Osteocyte (in vitro differentiated cells): ENCODE measurements around the gene PTPRJ. TPM values are rescaled to one million over a fixed set of nuclear protein-coding genes. Genes with fewer than 3 reads are reported as not detected.

ENCODE experiments used
- DNase-seq: peaks from one replicate; pipeline ENCODE4 v3.0.0; 2021; ENCODE audit warnings: mixed read lengths; ENCODE audit not compliant: unreplicated experiment; ENCODE audit errors: extremely low spot score
- H3K27ac Mint-ChIP-seq: one replicate; pipeline ENCODE4 v1.8.0; 2021; ENCODE audit warnings: mild to moderate bottlenecking, mixed read lengths; ENCODE audit not compliant: unreplicated experiment
- H3K27me3 Mint-ChIP-seq: one replicate; pipeline ENCODE4 v1.8.0; 2021; ENCODE audit warnings: mixed read lengths; ENCODE audit not compliant: unreplicated experiment
- H3K36me3 Mint-ChIP-seq: one replicate; pipeline ENCODE4 v1.8.0; 2021; ENCODE audit warnings: mixed read lengths; ENCODE audit not compliant: unreplicated experiment
- H3K4me1 Mint-ChIP-seq: one replicate; pipeline ENCODE4 v1.8.0; 2021; ENCODE audit warnings: mixed read lengths; ENCODE audit not compliant: unreplicated experiment
- H3K4me3 Mint-ChIP-seq: one replicate; pipeline ENCODE4 v1.8.0; 2021; ENCODE audit warnings: mild to moderate bottlenecking, moderate library complexity, mixed read lengths; ENCODE audit not compliant: unreplicated experiment
- H3K9me3 Mint-ChIP-seq: one replicate; pipeline ENCODE4 v1.8.0; 2021; ENCODE audit warnings: mixed read lengths; ENCODE audit not compliant: unreplicated experiment
- CTCF ChIP-seq: fragments of 200-600 bp; sonication (generic); IDR thresholded peaks from 2 replicates; pipeline ENCODE4 v1.5.0; 2021; ENCODE audit warnings: antibody characterized with exemption, mild to moderate bottlenecking, moderate library complexity
- total RNA-seq: library from RNA; stranded (reverse); gene quantifications from 2 replicates; pipeline ENCODE4 v1.2.1, GENCODE V29; 2021

PTPRJ gene
- total RNA-seq, 1 donor from 2014 or later, result 16.6 TPM

DNA sequence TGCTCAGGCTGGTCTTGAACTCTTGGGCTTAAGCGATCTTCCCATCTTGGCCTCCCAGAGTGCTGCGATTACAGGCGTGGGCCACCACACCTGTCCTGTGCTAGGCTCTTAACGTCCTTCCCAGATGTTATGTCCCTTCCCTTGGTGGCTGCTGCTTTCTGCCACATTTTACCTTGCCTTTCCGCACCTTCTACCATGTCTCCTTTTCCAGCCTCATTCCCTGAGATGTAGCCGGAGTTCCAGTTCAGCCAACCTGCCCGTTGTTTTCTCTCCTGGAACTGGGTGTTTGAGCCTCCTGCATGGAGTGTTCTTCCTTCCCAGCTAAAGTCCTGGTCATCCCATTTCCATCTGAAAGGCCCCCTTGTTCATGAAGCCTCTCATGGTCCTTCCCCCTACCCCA lies 95.3 kb downstream of the PTPRJ start:
- TF ChIP-seq CTCF, result no peak
- peaks cover under 1% of the 10 kb centered on the region for H3K4me1 Mint-ChIP-seq
- DNase-seq, result no peak
- no peak overlapping the region for H3K4me3 Mint-ChIP-seq
- H3K27me3 Mint-ChIP-seq, result no peaks in the 10 kb centered on the region
- no peaks in the 10 kb centered on the region for H3K9me3 Mint-ChIP-seq
- no peak overlapping the region for H3K27ac Mint-ChIP-seq
- no peaks in the 10 kb centered on the region for H3K36me3 Mint-ChIP-seq

- DNase-seq, result no peak
- Mint-ChIP-seq H3K9me3 (no peaks in the 10 kb centered on the region), H3K27ac (no peak overlapping the region), H3K27me3 (no peaks in the 10 kb centered on the region), H3K4me1 (peaks cover 15% of the 10 kb centered on the region), H3K4me3 (no peak overlapping the region), H3K36me3 (no peaks in the 10 kb centered on the region)
- TF ChIP-seq CTCF, result no peak
These were observed 96.9 kb downstream of the PTPRJ start for GRCh38 chr11:48077251-48077650.

DNA sequence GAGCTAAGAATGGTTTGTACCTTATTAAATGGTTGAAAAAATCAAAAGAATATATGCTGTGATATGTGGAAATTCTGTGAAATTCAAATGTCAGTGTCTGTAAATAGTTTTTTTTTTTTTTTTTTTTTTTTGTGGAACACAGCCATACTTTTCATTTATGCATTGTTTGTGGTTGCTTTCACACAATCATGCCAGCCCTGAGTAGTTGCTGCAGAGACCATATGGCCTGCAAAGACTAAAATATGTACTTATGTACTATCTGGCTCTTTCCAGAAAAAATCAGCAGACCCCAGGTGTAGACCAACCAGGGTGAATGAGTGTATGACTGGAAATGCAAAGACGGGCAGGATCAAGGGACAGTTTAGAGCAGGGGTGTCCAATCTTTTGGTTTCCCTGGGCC lies 98.3 kb downstream of the PTPRJ start:
- H3K4me3 Mint-ChIP-seq, result no peak overlapping the region
- peaks cover 16% of the 10 kb centered on the region for H3K4me1 Mint-ChIP-seq
- no peaks in the 10 kb centered on the region for H3K27me3 Mint-ChIP-seq
- DNase-seq, result no peak
- TF ChIP-seq CTCF, result no peak
- H3K9me3 Mint-ChIP-seq, result no peaks in the 10 kb centered on the region
- H3K36me3 Mint-ChIP-seq, result no peaks in the 10 kb centered on the region
- H3K27ac Mint-ChIP-seq, result no peak overlapping the region

- TF ChIP-seq CTCF, result no peak
- Mint-ChIP-seq H3K27ac (no peak overlapping the region), H3K36me3 (no peaks in the 10 kb centered on the region), H3K27me3 (no peaks in the 10 kb centered on the region), H3K9me3 (no peaks in the 10 kb centered on the region), H3K4me1 (peaks cover 18% of the 10 kb centered on the region), H3K4me3 (no peak overlapping the region)
- no peak for DNase-seq
These were observed 99.2 kb downstream of the PTPRJ start for GRCh38 chr11:48079596-48079995.

DNA sequence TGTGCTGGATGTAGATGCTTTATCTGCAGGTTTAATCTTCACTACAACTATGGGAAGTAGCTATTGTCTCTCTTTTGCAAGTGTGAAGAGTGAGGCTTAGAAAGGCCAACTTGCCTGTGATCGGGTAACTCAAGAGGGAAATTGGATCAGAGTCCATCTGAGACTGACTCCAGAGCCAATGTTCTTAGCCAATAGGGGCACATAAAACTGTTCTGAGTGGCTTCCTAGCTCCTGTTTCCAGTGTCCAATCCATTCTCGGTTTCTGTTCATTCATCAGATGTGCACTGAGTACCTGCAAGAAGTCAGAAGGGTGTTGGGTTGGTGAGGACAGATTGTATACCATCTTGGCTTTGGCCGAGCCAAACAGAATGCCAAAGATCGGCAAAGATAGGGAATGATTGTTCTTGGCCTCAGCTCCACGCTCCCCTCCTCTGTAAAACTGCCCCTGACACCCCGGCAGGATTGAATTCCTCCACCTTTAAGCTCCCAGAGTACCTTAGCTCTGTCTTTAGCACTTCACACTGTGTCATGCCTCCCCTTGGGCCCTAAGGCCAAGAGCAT lies 100.0 kb downstream of the PTPRJ start:
- H3K36me3 Mint-ChIP-seq, result no peaks in the 10 kb centered on the region
- H3K4me3 Mint-ChIP-seq, result no peak overlapping the region
- H3K27ac Mint-ChIP-seq, result no peak overlapping the region
- DNase-seq, result no peak
- H3K27me3 Mint-ChIP-seq, result no peaks in the 10 kb centered on the region
- TF ChIP-seq CTCF, result no peak
- no peaks in the 10 kb centered on the region for H3K9me3 Mint-ChIP-seq
- peaks cover 18% of the 10 kb centered on the region for H3K4me1 Mint-ChIP-seq
